GM20431 (cell line): Measurements from ENCODE around the gene USP31.

Experiments
- in situ Hi-C: fragments of 300-500 bp; cut with MseI, MboI; formaldehyde crosslinking; loops from one replicate; pipeline ENCODE4 v1.15.0; 2020; ENCODE audit warnings: low sequenced_read_pairs; ENCODE audit not compliant: unreplicated experiment

USP31 gene

GRCh38 chr16:23140107-23140506, 9.1 kb downstream of the USP31 start:
- in situ Hi-C loops: no loop called here

DNA sequence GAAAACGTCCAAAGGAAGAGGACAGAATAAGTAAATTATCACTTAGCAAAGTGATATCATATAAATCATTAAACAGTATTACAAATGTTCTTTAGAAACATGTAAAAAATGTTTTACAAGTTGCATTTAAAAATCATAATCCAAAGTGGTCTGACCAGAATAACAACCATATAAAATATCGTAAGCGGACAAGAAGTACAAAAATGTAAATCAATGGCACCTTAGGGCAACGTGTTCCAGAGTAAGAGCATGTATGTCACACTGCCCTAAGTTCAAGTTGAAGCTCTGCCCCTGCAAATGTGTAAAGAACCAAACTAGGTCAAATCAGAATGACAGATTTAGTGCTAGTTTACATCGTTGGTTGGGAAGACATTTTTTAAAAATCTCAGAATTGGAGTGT, 11.4 kb downstream of the USP31 start:
- in situ Hi-C loops: no loop called here

DNA sequence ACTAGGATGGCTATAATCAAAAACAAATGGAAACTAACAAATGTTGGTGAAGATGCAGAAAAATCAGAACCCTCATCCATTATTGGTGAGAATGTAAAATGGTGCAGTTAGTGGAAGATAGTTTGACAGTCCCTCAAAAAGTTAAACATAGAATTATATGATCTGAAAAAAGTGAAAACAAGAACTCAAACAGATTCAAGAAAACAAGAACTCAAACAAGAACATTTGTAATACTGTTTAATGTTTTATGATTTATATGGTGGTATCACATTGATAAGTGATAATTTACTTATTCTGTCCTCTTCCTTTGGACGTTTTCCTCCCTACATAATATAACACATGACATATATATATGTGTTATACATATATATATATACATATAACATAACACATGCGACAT, 12.0 kb downstream of the USP31 start:
- in situ Hi-C loops: no loop called here

DNA sequence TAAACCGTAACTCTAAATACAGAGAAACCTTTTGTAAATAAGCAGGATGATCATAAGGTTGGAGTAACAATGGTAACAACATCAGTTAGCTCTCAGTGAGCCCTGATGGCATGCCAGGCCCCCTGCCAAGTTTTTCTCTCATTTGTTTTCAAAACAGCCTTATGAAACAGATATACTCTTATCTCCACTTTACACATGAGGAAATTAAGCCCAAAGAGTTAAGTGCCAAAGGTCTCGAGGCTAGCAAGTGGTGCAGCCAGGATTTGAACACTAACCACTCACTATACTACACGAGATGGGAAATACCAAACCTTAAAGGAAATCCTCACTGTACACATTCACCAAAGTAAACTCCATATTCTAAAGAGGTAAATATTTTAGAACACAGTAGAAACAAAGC, 15.0 kb downstream of the USP31 start:
- in situ Hi-C loops: no loop called here

DNA sequence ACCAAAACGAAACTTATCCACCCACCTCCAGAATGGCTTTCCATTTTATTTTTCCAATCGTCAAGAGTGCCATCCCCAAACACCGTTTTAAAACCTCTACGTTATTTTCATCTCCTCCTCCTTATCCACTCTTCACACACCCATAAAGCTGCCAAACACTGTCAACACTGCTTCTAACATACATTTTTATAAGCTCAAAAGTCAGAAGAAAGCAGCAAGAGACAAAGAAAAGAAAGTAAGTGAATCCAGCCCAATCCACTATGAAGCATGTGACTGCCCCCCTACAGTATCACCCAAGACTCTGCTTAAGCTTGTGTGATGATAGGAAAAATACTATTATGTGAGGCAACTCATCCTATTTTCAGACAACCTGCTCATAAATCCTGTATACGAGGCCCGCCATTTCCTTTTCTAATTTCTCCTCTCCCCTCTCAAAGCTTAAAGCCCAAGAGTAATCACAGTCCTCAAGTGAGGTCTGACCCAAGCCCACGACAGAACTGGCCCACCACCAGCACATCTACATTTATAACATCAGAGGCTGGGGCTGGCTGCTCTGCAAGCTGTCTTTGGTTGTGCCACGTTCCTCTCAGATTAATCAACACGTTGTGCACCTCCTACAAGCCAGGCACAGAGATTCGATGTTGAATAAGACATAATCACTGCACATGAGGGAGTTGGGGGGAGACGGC, 16.3 kb downstream of the USP31 start:
- in situ Hi-C loops: no loop called here

- in situ Hi-C loops: no loop called here
Measured at GRCh38 chr16:23131931-23132621, 17.2 kb downstream of the USP31 start.

GRCh38 chr16:23131436-23131835, 17.8 kb downstream of the USP31 start:
- in situ Hi-C loops: no loop called here

GRCh38 chr16:23131036-23131435, 18.2 kb downstream of the USP31 start:
- in situ Hi-C loops: no loop called here

DNA sequence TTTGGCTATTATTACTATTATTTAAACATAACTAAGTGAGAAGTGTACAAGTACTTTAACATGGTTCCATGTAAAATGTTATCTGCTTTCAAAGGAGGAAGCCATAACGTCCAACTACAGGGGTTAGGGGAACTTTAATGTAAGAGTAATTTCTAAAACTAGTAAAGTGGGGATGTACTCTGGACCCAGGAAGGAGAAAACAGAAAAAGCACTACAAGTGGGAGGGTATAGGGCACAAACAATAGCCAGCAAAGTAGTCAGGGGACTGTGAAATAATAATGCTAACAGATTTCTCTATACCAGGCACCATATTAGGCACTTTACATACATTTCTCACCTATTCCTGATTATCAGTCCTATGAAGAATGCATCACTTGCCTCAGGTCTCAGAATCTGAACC, 19.6 kb downstream of the USP31 start:
- in situ Hi-C loops: no loop called here

GRCh38 chr16:23128056-23128455, 21.2 kb downstream of the USP31 start:
- in situ Hi-C loops: no loop called here

- in situ Hi-C loops: no loop called here
Measured at GRCh38 chr16:23125277-23125676, 24.0 kb downstream of the USP31 start.

- in situ Hi-C loops: no loop called here
Measured at GRCh38 chr16:23124315-23124714, 24.9 kb downstream of the USP31 start.

DNA sequence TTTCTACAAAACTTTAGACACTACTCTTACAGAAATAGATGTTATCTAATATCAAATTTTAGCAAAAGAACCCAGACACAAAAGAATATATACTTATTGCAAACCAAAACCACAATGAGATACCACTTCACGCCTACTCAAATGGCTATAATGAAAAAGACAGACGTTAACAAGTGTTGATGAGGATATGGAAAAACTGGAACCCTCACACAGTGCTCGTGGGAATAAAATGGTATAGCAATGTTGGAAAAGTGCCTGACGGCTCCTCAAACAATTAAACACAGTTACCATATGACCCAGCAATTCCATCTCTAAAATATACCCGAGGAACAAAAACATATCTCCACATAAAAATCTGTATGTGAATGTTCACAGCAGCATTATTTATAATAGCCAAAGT, 27.1 kb downstream of the USP31 start:
- in situ Hi-C loops: no loop called here

DNA sequence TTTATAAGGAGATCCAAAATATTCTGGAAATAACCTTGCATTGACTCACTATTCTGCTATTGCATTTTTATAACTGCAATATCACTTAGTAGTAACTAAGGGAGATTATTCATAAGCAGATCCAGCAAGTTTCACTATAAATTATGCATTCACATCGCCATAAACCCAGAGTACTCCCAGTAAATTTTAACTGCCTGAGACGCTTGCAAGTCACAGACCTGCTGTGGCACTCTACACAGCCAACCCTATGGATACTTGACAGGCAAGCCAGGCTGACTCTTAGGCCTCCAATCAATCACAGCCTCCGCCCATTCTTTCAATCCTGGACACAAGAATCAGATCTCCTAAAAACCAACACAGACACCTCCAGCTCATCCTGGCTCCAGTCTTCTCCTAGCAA, 28.2 kb downstream of the USP31 start:
- in situ Hi-C loops: no loop called here

GRCh38 chr16:23120562-23120961, 28.7 kb downstream of the USP31 start:
- in situ Hi-C loops: no loop called here

- in situ Hi-C loops: no loop called here
Measured at GRCh38 chr16:23119570-23119969, 29.7 kb downstream of the USP31 start.

DNA sequence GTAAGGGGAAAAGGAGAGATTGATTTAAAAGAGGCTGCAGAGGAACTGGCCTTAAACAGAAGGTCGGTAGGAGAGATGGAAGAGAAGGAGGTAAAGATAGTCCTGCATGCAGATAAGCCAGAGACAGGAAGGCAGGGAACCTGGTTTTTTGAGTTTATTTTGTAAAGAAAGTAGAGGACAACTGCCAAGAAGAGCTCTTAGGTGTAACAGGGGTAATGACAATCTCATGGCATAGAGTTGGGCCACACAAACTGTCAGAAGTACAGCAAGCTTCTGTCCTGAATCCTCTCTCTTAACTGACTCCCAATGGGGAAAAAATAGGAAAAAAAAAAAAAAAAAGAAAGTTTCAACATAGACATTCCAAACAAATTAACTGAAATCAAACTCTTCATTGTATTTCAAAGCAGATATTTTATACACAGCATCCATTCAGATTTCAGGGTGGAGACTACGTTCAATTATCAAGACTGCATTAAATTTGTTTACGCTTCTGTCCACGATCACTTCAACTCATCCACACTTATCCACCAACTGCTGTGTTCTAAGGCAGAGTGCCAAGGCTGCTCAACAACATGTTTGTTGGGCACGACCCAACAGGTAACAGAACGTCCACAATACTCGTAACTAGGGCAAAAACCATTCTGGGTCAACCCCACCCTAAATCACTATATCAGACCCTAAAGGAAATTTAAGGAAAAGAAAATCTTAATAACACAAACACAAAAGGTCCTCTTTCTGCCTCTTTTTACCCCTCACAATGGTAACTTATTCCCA, 34.9 kb downstream of the USP31 start:
- in situ Hi-C loops: no loop called here

GRCh38 chr16:23113185-23113584, 36.1 kb downstream of the USP31 start:
- in situ Hi-C loops: no loop called here

- in situ Hi-C loops: no loop called here
Measured at GRCh38 chr16:23110257-23110899, 38.9 kb downstream of the USP31 start.

DNA sequence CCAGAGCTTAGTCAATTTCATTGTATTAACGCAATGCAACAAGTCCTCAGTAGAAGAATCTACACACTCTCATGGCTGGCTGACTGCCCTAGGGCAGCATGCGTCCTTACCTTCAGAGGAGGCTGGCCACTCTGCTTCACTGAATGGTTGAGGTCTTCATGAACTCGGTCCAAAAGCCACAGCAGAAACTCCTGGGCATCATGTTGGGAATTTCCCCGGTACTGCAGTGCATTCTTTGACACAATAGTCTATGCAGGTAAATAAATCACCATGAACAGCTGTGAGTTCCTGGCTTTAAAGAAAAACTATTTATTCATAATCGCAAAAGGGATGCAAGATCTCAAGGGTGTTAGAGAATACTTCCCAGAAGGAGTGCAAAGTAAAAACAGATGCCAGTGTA, 41.3 kb downstream of the USP31 start:
- in situ Hi-C loops: no loop called here

DNA sequence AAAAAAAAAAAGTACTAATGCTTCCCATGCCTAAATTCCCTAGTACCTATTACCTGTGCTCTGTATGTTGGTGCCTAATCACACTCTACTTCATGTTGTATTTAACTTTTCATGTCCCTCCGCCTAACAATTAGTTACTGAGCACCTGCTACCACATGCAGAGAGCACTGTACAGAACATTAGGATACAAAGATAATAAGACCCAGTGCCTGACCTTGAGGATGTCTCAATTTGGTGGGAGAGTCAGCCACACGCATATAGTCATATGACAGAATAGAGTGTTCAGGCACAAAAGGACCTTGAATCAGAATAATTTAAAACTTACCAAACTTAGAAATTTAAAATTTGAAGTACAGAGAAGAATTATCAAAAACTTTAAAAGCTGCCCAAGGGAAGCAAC, 42.1 kb downstream of the USP31 start:
- in situ Hi-C loops: no loop called here
